Right lobe of liver (tissue), 4 donors: ENCODE data around the gene RNASEL.

Experiments used
- CTCF ChIP-seq, 4 donors: fragments of 200-600 bp in 3 of 4; fragments of 450-650 bp in 1 of 4; IDR thresholded peaks; one replicate each; pipeline versions ENCODE4 v1.5.1 to v1.8.0; 2016 to 2022; ENCODE audit warnings: antibody characterized with exemption in 4 of 4, mild to moderate bottlenecking in 2 of 4
- POLR2A ChIP-seq: fragments of 450-650 bp; IDR thresholded peaks from one replicate; pipeline ENCODE4 v1.6.1; 2017; ENCODE audit warnings: antibody characterized with exemption, mild to moderate bottlenecking
- donor health status: DM: no; HTN: no; CAD: no.
- donor health status: DM: no; HTN: no; CAD: no.
- donor health status: DM: no; HTN: yes; CAD: no.

GRCh38 chr1:182533896-182534295, 55.2 kb downstream of the RNASEL start:
- TF ChIP-seq CTCF (IDR thresholded peaks at IDR 0.05): no peak
- no peak for TF ChIP-seq POLR2A
